Neural progenitor cell (in vitro differentiated cells): ENCODE results near the gene PARK7. TPM values are rescaled to one million over a fixed set of nuclear protein-coding genes. Genes with fewer than 3 reads are reported as not detected.
A peak's percentile ranks its signal among the peaks of the same experiment; 100 is the strongest.

ENCODE experiments used
- DNase-seq: peaks from one replicate; pipeline ENCODE4 v3.0.0-alpha.2; 2016; ENCODE audit warnings: low spot score
- H2AFZ ChIP-seq: fragments of 200-600 bp; sonication (generic); replicated peaks from 2 replicates; pipeline ENCODE4 v1.6.1; 2016; ENCODE audit warnings: antibody characterized with exemption
- H3F3A ChIP-seq: fragments of 200-600 bp; sonication (generic); 2 replicates; pipeline ENCODE4 v1.6.1; 2016; ENCODE audit warnings: antibody characterized with exemption, low read depth
- H3K27ac ChIP-seq: fragments of 200-600 bp; sonication (generic); 2 replicates; pipeline ENCODE4 v1.5.1; 2016; ENCODE audit warnings: mild to moderate bottlenecking
- H3K27me3 ChIP-seq: fragments of 200-600 bp; sonication (generic); 2 replicates; pipeline ENCODE4 v1.6.1; 2016; ENCODE audit warnings: mild to moderate bottlenecking, moderate library complexity
- H3K36me3 ChIP-seq: fragments of 200-600 bp; sonication (generic); 2 replicates; pipeline ENCODE4 v1.5.1; 2016
- H3K4me1 ChIP-seq: fragments of 200-600 bp; sonication (generic); 2 replicates; pipeline ENCODE4 v1.6.1; 2016; ENCODE audit warnings: mixed run types
- H3K4me2 ChIP-seq: fragments of 200-600 bp; sonication (generic); 2 replicates; pipeline ENCODE4 v1.6.1; 2016
- H3K4me3 ChIP-seq: fragments of 200-600 bp; sonication (generic); 2 replicates; pipeline ENCODE4 v1.5.1; 2016
- H3K79me2 ChIP-seq: fragments of 200-600 bp; sonication (generic); 2 replicates; pipeline ENCODE4 v1.6.1; 2016; ENCODE audit warnings: low read depth
- H3K9ac ChIP-seq: fragments of 200-600 bp; sonication (generic); 2 replicates; pipeline ENCODE4 v1.6.1; 2016
- H3K9me3 ChIP-seq: fragments of 200-600 bp; sonication (generic); 2 replicates; pipeline ENCODE4 v1.5.1; 2016; ENCODE audit warnings: low read depth
- H4K20me1 ChIP-seq: fragments of 200-600 bp; sonication (generic); 2 replicates; pipeline ENCODE4 v1.6.1; 2016; ENCODE audit warnings: low read depth
- H3K27ac Mint-ChIP-seq: 3 replicates; pipeline ENCODE4 v1.8.0; 2021; ENCODE audit warnings: mixed read lengths
- H3K27me3 Mint-ChIP-seq: 2 replicates; pipeline ENCODE4 v1.8.0; 2022; ENCODE audit warnings: low read depth, mild to moderate bottlenecking, inconsistent platforms, moderate library complexity, mixed read lengths; ENCODE audit not compliant: insufficient read depth
- H3K36me3 Mint-ChIP-seq: 3 replicates; pipeline ENCODE4 v1.8.0; 2021; ENCODE audit warnings: mixed read lengths
- H3K4me1 Mint-ChIP-seq: 3 replicates; pipeline ENCODE4 v1.8.0; 2021; ENCODE audit warnings: mixed read lengths
- H3K4me3 Mint-ChIP-seq: 3 replicates; pipeline ENCODE4 v1.8.0; 2021; ENCODE audit warnings: mild to moderate bottlenecking, moderate library complexity, mixed read lengths
- H3K9me3 Mint-ChIP-seq: 3 replicates; pipeline ENCODE4 v1.8.0; 2020; ENCODE audit warnings: mixed read lengths
- EZH2 ChIP-seq: fragments of 200-600 bp; sonication (generic); IDR thresholded peaks from 2 replicates; pipeline ENCODE4 v1.6.1; 2017; ENCODE audit warnings: antibody characterized with exemption, mild to moderate bottlenecking, moderate library complexity
- EZH2phosphoT487 ChIP-seq: fragments of 200-600 bp; sonication (generic); IDR thresholded peaks from 2 replicates; pipeline ENCODE4 v1.6.1; 2017; ENCODE audit warnings: antibody characterized with exemption
- total RNA-seq: library from RNA; depleted of rRNA; stranded (reverse); fragments of >200 nt; gene quantifications from 2 replicates; pipeline ENCODE4 v1.2.3, GENCODE V29; 2015; ENCODE audit warnings: low replicate concordance
- TF ChIP-seq, protein P1 (sequence below): fragments of 200-600 bp; sonication (generic); IDR thresholded peaks from 2 replicates; pipeline ENCODE4 v1.5.1; 2017; ENCODE audit warnings: antibody characterized with exemption, mild to moderate bottlenecking

The PARK7 gene
- total RNA-seq, 1 donor from 2014 or later: 214 TPM

GRCh38 chr1:7954683-7955082 lies 6.8 kb upstream of the PARK7 start:
- Histone ChIP-seq H3K79me2 (no peaks in the 10 kb centered on the region), H3K4me3 (no peak overlapping the region), H3K27ac (no peak overlapping the region), H3K4me1 (no peaks in the 10 kb centered on the region), H4K20me1 (no peaks in the 10 kb centered on the region), H3K4me2 (no peak overlapping the region), H2AFZ (no peak overlapping the region), H3F3A (no peaks in the 10 kb centered on the region), H3K9ac (no peak overlapping the region), H3K36me3 (no peaks in the 10 kb centered on the region), H3K9me3 (no peaks in the 10 kb centered on the region), H3K27me3 (no peaks in the 10 kb centered on the region)
- peaks cover 2% of the 10 kb centered on the region for H3K36me3 Mint-ChIP-seq
- peaks cover 7% of the 10 kb centered on the region for H3K9me3 Mint-ChIP-seq
- H3K27ac Mint-ChIP-seq: no peak overlapping the region
- H3K27me3 Mint-ChIP-seq: peaks cover 7% of the 10 kb centered on the region
- no peaks in the 10 kb centered on the region for H3K4me1 Mint-ChIP-seq
- H3K4me3 Mint-ChIP-seq: no peak overlapping the region
- DNase-seq: no peak
- TF ChIP-seq EZH2phosphoT487 (no peak), EZH2 (no peak)
- TF ChIP-seq, protein P1, sequence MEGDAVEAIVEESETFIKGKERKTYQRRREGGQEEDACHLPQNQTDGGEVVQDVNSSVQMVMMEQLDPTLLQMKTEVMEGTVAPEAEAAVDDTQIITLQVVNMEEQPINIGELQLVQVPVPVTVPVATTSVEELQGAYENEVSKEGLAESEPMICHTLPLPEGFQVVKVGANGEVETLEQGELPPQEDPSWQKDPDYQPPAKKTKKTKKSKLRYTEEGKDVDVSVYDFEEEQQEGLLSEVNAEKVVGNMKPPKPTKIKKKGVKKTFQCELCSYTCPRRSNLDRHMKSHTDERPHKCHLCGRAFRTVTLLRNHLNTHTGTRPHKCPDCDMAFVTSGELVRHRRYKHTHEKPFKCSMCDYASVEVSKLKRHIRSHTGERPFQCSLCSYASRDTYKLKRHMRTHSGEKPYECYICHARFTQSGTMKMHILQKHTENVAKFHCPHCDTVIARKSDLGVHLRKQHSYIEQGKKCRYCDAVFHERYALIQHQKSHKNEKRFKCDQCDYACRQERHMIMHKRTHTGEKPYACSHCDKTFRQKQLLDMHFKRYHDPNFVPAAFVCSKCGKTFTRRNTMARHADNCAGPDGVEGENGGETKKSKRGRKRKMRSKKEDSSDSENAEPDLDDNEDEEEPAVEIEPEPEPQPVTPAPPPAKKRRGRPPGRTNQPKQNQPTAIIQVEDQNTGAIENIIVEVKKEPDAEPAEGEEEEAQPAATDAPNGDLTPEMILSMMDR: no peak

DNA sequence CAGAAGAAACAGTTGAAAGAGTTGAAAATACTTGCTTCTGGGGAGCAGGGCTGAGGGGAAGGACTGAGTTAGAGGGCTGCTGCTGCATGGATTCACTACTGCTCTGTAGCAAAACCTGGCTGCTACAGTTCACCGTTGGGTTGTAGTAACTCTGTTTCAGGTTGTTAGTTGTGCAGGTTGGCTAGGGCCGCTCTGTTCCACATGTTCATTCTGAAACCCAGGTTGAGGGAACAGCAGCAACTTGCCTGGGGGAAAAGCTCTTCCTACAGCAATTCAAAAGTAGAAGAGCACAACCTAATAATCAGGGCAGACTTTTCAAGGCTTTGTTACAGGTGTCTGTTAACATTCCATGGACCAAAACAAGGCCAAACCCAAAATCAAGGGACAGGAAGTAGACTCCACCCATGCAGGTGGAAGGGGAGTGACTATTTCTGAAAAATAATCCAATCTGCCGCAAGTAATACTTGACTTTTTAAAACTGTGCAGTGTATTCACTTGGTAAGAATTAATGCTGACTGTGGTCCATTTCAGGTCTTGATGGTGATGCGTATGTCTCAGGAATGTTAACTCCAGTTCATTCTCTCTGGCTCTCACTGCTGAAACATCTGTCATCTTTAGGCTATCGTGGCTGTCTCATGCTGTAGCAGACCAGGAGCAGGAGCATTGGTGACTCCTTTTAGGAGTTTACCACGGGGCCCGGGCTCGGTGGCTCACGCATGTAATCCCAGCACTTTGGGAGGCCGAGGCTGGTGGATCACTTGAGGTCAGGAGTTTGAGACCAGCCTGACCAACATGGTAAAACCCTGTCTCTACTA lies 5.1 kb upstream of the PARK7 start:
- no peak overlapping the region for H3K4me3 Mint-ChIP-seq
- Histone ChIP-seq H4K20me1 (no peaks in the 10 kb centered on the region), H3K4me2 (no peak overlapping the region), H3K9me3 (no peaks in the 10 kb centered on the region), H3K4me1 (no peaks in the 10 kb centered on the region), H3K27ac (no peak overlapping the region), H3K27me3 (no peaks in the 10 kb centered on the region), H3K79me2 (peaks cover 8% of the 10 kb centered on the region), H3K4me3 (no peak overlapping the region), H3K36me3 (no peaks in the 10 kb centered on the region), H2AFZ (no peak overlapping the region), H3K9ac (no peak overlapping the region), H3F3A (peaks cover 7% of the 10 kb centered on the region)
- peaks cover 7% of the 10 kb centered on the region for H3K9me3 Mint-ChIP-seq
- H3K4me1 Mint-ChIP-seq: peaks cover 10% of the 10 kb centered on the region
- H3K27ac Mint-ChIP-seq: no peak overlapping the region
- H3K27me3 Mint-ChIP-seq: peaks cover 7% of the 10 kb centered on the region
- no peak for DNase-seq
- TF ChIP-seq, protein P1: no peak
- TF ChIP-seq EZH2 (no peak), EZH2phosphoT487 (no peak)
- H3K36me3 Mint-ChIP-seq: peaks cover 2% of the 10 kb centered on the region

- TF ChIP-seq, protein P1: no peak
- TF ChIP-seq EZH2 (no peak), EZH2phosphoT487 (no peak)
- H3K79me2 ChIP-seq: peaks cover 40% of the 10 kb centered on the region
- H3K9me3 Mint-ChIP-seq: no peaks in the 10 kb centered on the region
- no peak for DNase-seq
- H3K27ac Mint-ChIP-seq: no peak overlapping the region
- H3K36me3 ChIP-seq: peaks cover 5% of the 10 kb centered on the region
- peak overlapping the region; percentile 92 for H3K4me2 ChIP-seq
- no peak overlapping the region for H2AFZ ChIP-seq
- H3K9me3 ChIP-seq: no peaks in the 10 kb centered on the region
- no peaks in the 10 kb centered on the region for H3K27me3 ChIP-seq
- no peak overlapping the region for H3K27ac ChIP-seq
- H3K36me3 Mint-ChIP-seq: peaks cover 9% of the 10 kb centered on the region
- H3K9ac ChIP-seq: no peak overlapping the region
- peaks cover 7% of the 10 kb centered on the region for H3F3A ChIP-seq
- peaks cover 9% of the 10 kb centered on the region for H3K4me1 ChIP-seq
- H3K4me3 ChIP-seq: peak overlapping the region; percentile 87
- H4K20me1 ChIP-seq: no peaks in the 10 kb centered on the region
- peaks cover 21% of the 10 kb centered on the region for H3K4me1 Mint-ChIP-seq
- H3K27me3 Mint-ChIP-seq: no peaks in the 10 kb centered on the region
- H3K4me3 Mint-ChIP-seq: peak overlapping the region; percentile 97
Measured at GRCh38 chr1:7960165-7960564, 1.3 kb upstream of the PARK7 start.
